Breast epithelium (tissue), 4 donors: ENCODE results near the gene CFAP97D1. TPM values are rescaled to one million over a fixed set of nuclear protein-coding genes. Genes with fewer than 3 reads are reported as not detected.

ENCODE experiments used
- DNase-seq, 2 donors: peaks; one replicate each; pipeline ENCODE4 v3.0.0-alpha.2; 2019; ENCODE audit warnings: low spot score in 2 of 2
- H3K27ac ChIP-seq, 2 donors: fragments of 200-600 bp; sonication (generic) in 1 of 2; one replicate each; pipeline ENCODE4 v1.5.1; 2016 to 2019; ENCODE audit warnings: mild to moderate bottlenecking in 1 of 2
- H3K27me3 ChIP-seq, 2 donors: fragments of 200-600 bp; sonication (generic) in 1 of 2; one replicate each; pipeline versions ENCODE4 v1.5.1 to v1.6.0; 2017 to 2019; ENCODE audit warnings: control low read depth in 1 of 2, mild to moderate bottlenecking in 1 of 2
- H3K36me3 ChIP-seq: fragments of 200-600 bp; one replicate; pipeline ENCODE4 v1.5.1; 2019
- H3K4me1 ChIP-seq, 2 donors: fragments of 200-600 bp; sonication (generic); one replicate each; pipeline ENCODE4 v1.5.1; 2016 to 2019; ENCODE audit warnings: control low read depth in 1 of 2
- H3K4me3 ChIP-seq, 3 donors: fragments of 200-600 bp; sonication (generic); 1 replicate in 2 of 3; 2 replicates in 1 of 3; pipeline ENCODE4 v1.5.1; 2016 to 2019; ENCODE audit warnings: mild to moderate bottlenecking in 3 of 3, moderate library complexity in 2 of 3
- H3K9me3 ChIP-seq, 2 donors: fragments of 200-600 bp; sonication (generic) in 1 of 2; one replicate each; pipeline ENCODE4 v1.5.1; 2016 to 2019; ENCODE audit warnings: control low read depth in 1 of 2
- CTCF ChIP-seq, 3 donors: fragments of 450-650 bp; IDR thresholded peaks; one replicate each; pipeline ENCODE4 v1.5.1; 2016 to 2017; ENCODE audit warnings: antibody characterized with exemption in 3 of 3, mild to moderate bottlenecking in 3 of 3, moderate library complexity in 3 of 3
- POLR2A ChIP-seq: fragments of 450-650 bp; IDR thresholded peaks from one replicate; pipeline ENCODE4 v1.6.1; 2016; ENCODE audit warnings: antibody characterized with exemption, mild to moderate bottlenecking, moderate library complexity
- POLR2AphosphoS5 ChIP-seq, 3 donors: sonication (generic); formaldehyde crosslinking; IDR thresholded peaks; one replicate each; pipeline ENCODE4 v1.6.1; 2017; ENCODE audit warnings: antibody characterized with exemption in 3 of 3
- intact Hi-C: fragments of 100-400 bp; cut with DNase I; formaldehyde crosslinking; loops from one replicate; pipeline ENCODE4 v1.15.1; 2023; ENCODE audit warnings: low total_unique reads
- total RNA-seq, 3 donors: library from RNA; depleted of rRNA; stranded (reverse); fragments of >200 nt; gene quantifications; one replicate each; pipeline ENCODE4 v1.1.0, GENCODE V29; 2016

The CFAP97D1 gene
- total RNA-seq, 3 donors from 2014 or later = 0.16 TPM; not detected in 2

GRCh38 chr17:43830510-43831140 lies 50.4 kb downstream of the CFAP97D1 start:
- no peaks in the 10 kb centered on the region for H3K36me3 ChIP-seq
- H3K4me3 ChIP-seq = no peak overlapping the region
- DNase-seq = no peak
- H3K27me3 ChIP-seq = no peaks in the 10 kb centered on the region
- H3K9me3 ChIP-seq = no peaks in the 10 kb centered on the region
- TF ChIP-seq POLR2A (no peak), CTCF (IDR thresholded peaks at IDR 0.05) (no peak), POLR2AphosphoS5 (IDR thresholded peaks at IDR 0.05) (no peak)
- intact Hi-C loops = loop anchor here (10.0 kb wide), 1 partner anchor 56 kb away; the partner anchor contains the start of gene DUSP3
- peaks cover 0 to 7% of the 10 kb centered on the region in 2 donors for H3K4me1 ChIP-seq
- no peak overlapping the region for H3K27ac ChIP-seq

GRCh38 chr17:43831633-43832032 lies 51.4 kb downstream of the CFAP97D1 start:
- no peak overlapping the region for H3K27ac ChIP-seq
- TF ChIP-seq POLR2A = no peak
- intact Hi-C loops = loop anchor here (10.0 kb wide), 1 partner anchor 57 kb away; the partner anchor contains the start of gene DUSP3
- H3K27me3 ChIP-seq = no peaks in the 10 kb centered on the region
- H3K9me3 ChIP-seq = no peaks in the 10 kb centered on the region
- H3K36me3 ChIP-seq = no peaks in the 10 kb centered on the region
- no peak for DNase-seq
- H3K4me1 ChIP-seq = peaks cover 0 to 7% of the 10 kb centered on the region in 2 donors
- H3K4me3 ChIP-seq = peak overlapping the region in 2 of 3 donors; percentile 88 to 90

GRCh38 chr17:43832168-43832975 lies 52.1 kb downstream of the CFAP97D1 start:
- H3K36me3 ChIP-seq = no peaks in the 10 kb centered on the region
- H3K9me3 ChIP-seq = no peaks in the 10 kb centered on the region
- peak overlapping the region; percentile 64 to 90 (median 88) for H3K4me3 ChIP-seq
- H3K27ac ChIP-seq = peak overlapping the region; percentile 80 to 90
- H3K27me3 ChIP-seq = no peaks in the 10 kb centered on the region
- intact Hi-C loops = loop anchor here (10.0 kb wide), 1 partner anchor 58 kb away; the partner anchor contains the start of gene DUSP3
- TF ChIP-seq CTCF (IDR thresholded peaks at IDR 0.05) (no peak), POLR2A (no peak), POLR2AphosphoS5 (IDR thresholded peaks at IDR 0.05) (no peak)
- DNase-seq = no peak
- H3K4me1 ChIP-seq = peaks cover 0 to 7% of the 10 kb centered on the region in 2 donors

- Histone ChIP-seq H3K4me1 (peaks cover 0 to 7% of the 10 kb centered on the region in 2 donors), H3K27ac (peak within 1 kb of the TSS; percentile 80 to 90), H3K9me3 (no peaks in the 10 kb centered on the region), H3K36me3 (no peaks in the 10 kb centered on the region), H3K27me3 (no peaks in the 10 kb centered on the region), H3K4me3 (peak within 1 kb of the TSS; percentile 64 to 90 (median 88))
- peak; percentile 50 to 61 for DNase-seq
- TF ChIP-seq POLR2AphosphoS5 (IDR thresholded peaks at IDR 0.05) (peak in 1 of 3 donors; percentile 19), POLR2A (no peak)
- intact Hi-C loops = loop anchor here (10.0 kb wide), 1 partner anchor 58 kb away; the partner anchor contains the start of gene DUSP3
Observed at GRCh38 chr17:43832976-43833829, 53.0 kb downstream of the CFAP97D1 start, which contains the start of gene MPP3. TSS of gene MPP3 (minus strand) at chr17:43833146. CDS start at chr17:43831906, 1,240 bp downstream.

GRCh38 chr17:43834106-43834505 lies 53.9 kb downstream of the CFAP97D1 start:
- intact Hi-C loops = loop anchor here (10.0 kb wide), 1 partner anchor 59 kb away; the partner anchor contains the start of gene DUSP3
- DNase-seq = no peak

More at GRCh38 chr17:43834106-43834505, 53.9 kb downstream of the CFAP97D1 start:
- Histone ChIP-seq H3K4me3 (peak overlapping the region in 1 of 3 donors; percentile 88), H3K27me3 (no peaks in the 10 kb centered on the region), H3K9me3 (no peaks in the 10 kb centered on the region), H3K36me3 (no peaks in the 10 kb centered on the region), H3K4me1 (peaks cover 0 to 7% of the 10 kb centered on the region in 2 donors), H3K27ac (peak overlapping the region in 1 of 2 donors; percentile 6)
- TF ChIP-seq POLR2AphosphoS5 (IDR thresholded peaks at IDR 0.05) (peak in 2 of 3 donors; percentile 28 to 35), POLR2A (no peak)

Other genes starting within 250 kb of the CFAP97D1 start
- gene ETV4, start 234.1 kb upstream of the CFAP97D1 start, total RNA-seq = 1 to 10 TPM in 2 of 3 donors, not detected in 1; 2.0 to 2.9 TPM
- gene MEOX1, start 118.5 kb upstream of the CFAP97D1 start, total RNA-seq = 10 to 100 TPM in 2 of 3 donors, 1 to 10 TPM in 1; 2.6 to 11.0 (median 10.5) TPM
- not detected for gene SOST, start 21.6 kb upstream of the CFAP97D1 start, total RNA-seq
- gene DUSP3, start 1.5 kb upstream of the CFAP97D1 start, total RNA-seq = 10 to 100 TPM; 51.5 to 74.9 (median 62.6) TPM
- 10 to 100 TPM; 24.2 to 26.3 (median 26.2) TPM for gene MPP3, start 52.7 kb downstream of the CFAP97D1 start, total RNA-seq
- 10 to 100 TPM; 17.9 to 69.2 (median 51.0) TPM for gene CD300LG, start 66.7 kb downstream of the CFAP97D1 start, total RNA-seq
- gene MPP2, start 127.1 kb downstream of the CFAP97D1 start, total RNA-seq = 1 to 10 TPM; 2.6 to 7.9 (median 3.9) TPM
- gene PPY, start 162.0 kb downstream of the CFAP97D1 start, total RNA-seq = not detected
- under 1 TPM in 2 of 3 donors, not detected in 1; 0.88 to 0.98 TPM for gene PYY, start 173.5 kb downstream of the CFAP97D1 start, total RNA-seq
- 1 to 10 TPM in 2 of 3 donors, under 1 TPM in 1; 0.16 to 5.2 (median 4.7) TPM for gene NAGS, start 224.2 kb downstream of the CFAP97D1 start, total RNA-seq
- gene TMEM101, start 234.5 kb downstream of the CFAP97D1 start, total RNA-seq = 10 to 100 TPM; 28.6 to 80.8 (median 41.0) TPM